GM23338 (cell line): ENCODE data around the gene SEC14L1. TPM values are rescaled to one million over a fixed set of nuclear protein-coding genes. Genes with fewer than 3 reads are reported as not detected.

ENCODE experiments used
- ATAC-seq: fragments of 200-7000 bp; cut with Tn5 transposase; 3 replicates; pipeline ENCODE4 v1.9.1; 2020
- DNase-seq: peaks from one replicate; pipeline ENCODE4 v3.0.0-alpha.2; 2015; ENCODE audit warnings: low spot score
- H2AFZ ChIP-seq: fragments of 200-600 bp; sonication (generic); 2 replicates; pipeline ENCODE4 v1.8.0; 2016; ENCODE audit warnings: antibody characterized with exemption, mild to moderate bottlenecking, moderate library complexity
- H3F3A ChIP-seq: fragments of 200-600 bp; sonication (generic); replicated peaks from 2 replicates; pipeline ENCODE4 v1.8.0; 2017; ENCODE audit warnings: antibody characterized with exemption, mixed run types, low read depth
- H3K27ac ChIP-seq: fragments of 200-600 bp; sonication (generic); 2 replicates; pipeline ENCODE4 v1.6.1; 2016; ENCODE audit warnings: low read depth
- H3K27me3 ChIP-seq: fragments of 200-600 bp; sonication (generic); 2 replicates; pipeline ENCODE4 v1.8.0; 2016; ENCODE audit warnings: mild to moderate bottlenecking, mixed run types, moderate library complexity; ENCODE audit not compliant: insufficient read depth
- H3K36me3 ChIP-seq: fragments of 200-600 bp; sonication (generic); 2 replicates; pipeline ENCODE4 v1.8.0; 2016; ENCODE audit warnings: mild to moderate bottlenecking; ENCODE audit not compliant: insufficient read depth
- H3K4me1 ChIP-seq: fragments of 200-600 bp; sonication (generic); 2 replicates; pipeline ENCODE4 v1.8.0; 2016; ENCODE audit warnings: mild to moderate bottlenecking, moderate library complexity; ENCODE audit not compliant: insufficient read depth
- H3K4me2 ChIP-seq: fragments of 200-600 bp; sonication (generic); 2 replicates; pipeline ENCODE4 v1.7.1; 2017; ENCODE audit warnings: mixed run types
- H3K4me3 ChIP-seq: fragments of 200-600 bp; sonication (generic); 2 replicates; pipeline ENCODE4 v1.6.1; 2016; ENCODE audit warnings: mixed run types
- H3K79me2 ChIP-seq: fragments of 200-600 bp; sonication (generic); replicated peaks from 2 replicates; pipeline ENCODE4 v1.8.0; 2017; ENCODE audit warnings: mild to moderate bottlenecking; ENCODE audit not compliant: insufficient read depth
- H3K9me2 ChIP-seq: fragments of 200-600 bp; sonication (generic); 2 replicates; pipeline ENCODE4 v1.8.0; 2017; ENCODE audit not compliant: insufficient read depth
- H4K20me1 ChIP-seq: fragments of 200-600 bp; sonication (generic); replicated peaks from 2 replicates; pipeline ENCODE4 v1.8.0; 2017; ENCODE audit warnings: mild to moderate bottlenecking; ENCODE audit not compliant: insufficient read depth
- H3K27ac Mint-ChIP-seq: 2 replicates; pipeline ENCODE4 v1.8.0; 2020; ENCODE audit warnings: inconsistent platforms, mild to moderate bottlenecking, moderate library complexity, mixed read lengths
- H3K27me3 Mint-ChIP-seq: 3 replicates; pipeline ENCODE4 v1.8.0; 2022; ENCODE audit warnings: low read depth, mild to moderate bottlenecking, moderate library complexity, mixed read lengths, inconsistent platforms; ENCODE audit not compliant: insufficient read depth, poor library complexity
- H3K36me3 Mint-ChIP-seq: 3 replicates; pipeline ENCODE4 v1.8.0; 2021; ENCODE audit warnings: low read depth, mild to moderate bottlenecking, inconsistent platforms, moderate library complexity, mixed read lengths
- H3K4me1 Mint-ChIP-seq: 3 replicates; pipeline ENCODE4 v1.8.0; 2020; ENCODE audit warnings: mild to moderate bottlenecking, inconsistent platforms, mixed read lengths
- H3K4me3 Mint-ChIP-seq: 3 replicates; pipeline ENCODE4 v1.8.0; 2021; ENCODE audit warnings: moderate library complexity, mild to moderate bottlenecking, inconsistent platforms, mixed read lengths
- H3K9me3 Mint-ChIP-seq: 3 replicates; pipeline ENCODE4 v1.8.0; 2020; ENCODE audit warnings: moderate library complexity, mild to moderate bottlenecking, inconsistent platforms, mixed read lengths
- CREB1 ChIP-seq: fragments of 250-450 bp; sonication (Bioruptor Pico); IDR thresholded peaks from 2 replicates; pipeline ENCODE4 v1.5.0; 2020; ENCODE audit warnings: low read depth, mild to moderate bottlenecking, moderate library complexity
- EZH2 ChIP-seq: fragments of 200-600 bp; sonication (generic); IDR thresholded peaks from one replicate; pipeline ENCODE4 v1.8.0; 2017; ENCODE audit warnings: antibody characterized with exemption, mild to moderate bottlenecking, low read depth; ENCODE audit not compliant: unreplicated experiment
- EZH2phosphoT487 ChIP-seq: fragments of 200-600 bp; sonication (generic); IDR thresholded peaks from one replicate; pipeline ENCODE4 v1.8.1; 2018; ENCODE audit warnings: antibody characterized with exemption; ENCODE audit not compliant: unreplicated experiment
- JUNB ChIP-seq: IDR thresholded peaks from one replicate; pipeline ENCODE4 v1.6.1; 2016; ENCODE audit warnings: antibody characterized with exemption; ENCODE audit not compliant: unreplicated experiment
- NANOG ChIP-seq: IDR thresholded peaks from 2 replicates; pipeline ENCODE4 v1.6.1; 2016; ENCODE audit warnings: antibody characterized with exemption, borderline replicate concordance
- POLR2AphosphoS5 ChIP-seq: IDR thresholded peaks from 2 replicates; pipeline ENCODE4 v1.6.1; 2016; ENCODE audit warnings: antibody characterized with exemption, low read depth
- STAT1 ChIP-seq: IDR thresholded peaks from one replicate; pipeline ENCODE4 v1.6.1; 2016; ENCODE audit warnings: antibody characterized with exemption; ENCODE audit not compliant: unreplicated experiment
- ZNF114 ChIP-seq: fragments of 250-450 bp; sonication (Bioruptor Pico); IDR thresholded peaks from 2 replicates; pipeline ENCODE4 v1.5.0; 2020; ENCODE audit warnings: mild to moderate bottlenecking, moderate library complexity
- ZNF331 ChIP-seq: fragments of 250-450 bp; sonication (Bioruptor Pico); IDR thresholded peaks from 2 replicates; pipeline ENCODE4 v1.5.0; 2020; ENCODE audit warnings: low read depth, mild to moderate bottlenecking, moderate library complexity
- polyA plus RNA-seq: library from polyadenylated mRNA; unstranded; fragments of >200 nt; fragmentation: Nextera tagmentation; extraction: Ambion mirVana; gene quantifications from 2 replicates; pipeline ENCODE4 v1.2.1, GENCODE V29; 2016
- total RNA-seq: library from RNA; depleted of rRNA; stranded (reverse); fragments of >200 nt; shearing (Covaris generic); gene quantifications from 2 replicates; pipeline ENCODE4 v1.2.3, GENCODE V29; 2014
- TF ChIP-seq, protein P1 (sequence below): fragments of 250-450 bp; sonication (Bioruptor Pico); IDR thresholded peaks from 2 replicates; pipeline ENCODE4 v1.5.0; 2020; ENCODE audit warnings: mild to moderate bottlenecking, moderate library complexity
- TF ChIP-seq, protein P2 (sequence below): IDR thresholded peaks from 2 replicates; pipeline ENCODE4 v1.6.1; 2016; ENCODE audit warnings: antibody characterized with exemption
- TF ChIP-seq, protein P3 (sequence below): IDR thresholded peaks from one replicate; pipeline ENCODE4 v1.6.1; 2018; ENCODE audit warnings: antibody characterized with exemption; ENCODE audit not compliant: unreplicated experiment

The SEC14L1 gene
- total and polyA plus RNA-seq, 2 experiments from 2014 or later = 26.8 to 54.8 TPM

- Mint-ChIP-seq H3K36me3 (peaks cover 51% of the 10 kb centered on the region), H3K27ac (no peak overlapping the region), H3K27me3 (peaks cover 7% of the 10 kb centered on the region), H3K4me1 (peaks cover 3% of the 10 kb centered on the region; the same call in 2 of the 3 replicates), H3K4me3 (no peak overlapping the region), H3K9me3 (no peaks in the 10 kb centered on the region)
- Histone ChIP-seq H4K20me1 (no peaks in the 10 kb centered on the region), H3K9me2 (no peaks in the 10 kb centered on the region), H3K4me3 (no peak overlapping the region), H3K27me3 (no peaks in the 10 kb centered on the region), H3F3A (no peaks in the 10 kb centered on the region), H3K79me2 (no peaks in the 10 kb centered on the region), H3K36me3 (peaks cover 33% of the 10 kb centered on the region), H3K4me1 (no peaks in the 10 kb centered on the region), H2AFZ (no peak overlapping the region), H3K27ac (no peak overlapping the region), H3K4me2 (no peak overlapping the region)
- DNase-seq = no peak
- no peak for ATAC-seq
- TF ChIP-seq POLR2AphosphoS5 (no peak), ZNF114 (no peak), ZNF331 (CRISPR knock-in tag) (no peak), EZH2phosphoT487 (no peak), NANOG (no peak)
These were observed 68.6 kb downstream of the SEC14L1 start for GRCh38 chr17:77209330-77209748.

- no peak overlapping the region for H2AFZ ChIP-seq
- TF ChIP-seq ZNF331 (CRISPR knock-in tag) (no peak), POLR2AphosphoS5 (no peak), EZH2phosphoT487 (no peak), CREB1 (no peak), JUNB (no peak), STAT1 (no peak), NANOG (no peak), EZH2 (no peak)
- TF ChIP-seq, protein P1, sequence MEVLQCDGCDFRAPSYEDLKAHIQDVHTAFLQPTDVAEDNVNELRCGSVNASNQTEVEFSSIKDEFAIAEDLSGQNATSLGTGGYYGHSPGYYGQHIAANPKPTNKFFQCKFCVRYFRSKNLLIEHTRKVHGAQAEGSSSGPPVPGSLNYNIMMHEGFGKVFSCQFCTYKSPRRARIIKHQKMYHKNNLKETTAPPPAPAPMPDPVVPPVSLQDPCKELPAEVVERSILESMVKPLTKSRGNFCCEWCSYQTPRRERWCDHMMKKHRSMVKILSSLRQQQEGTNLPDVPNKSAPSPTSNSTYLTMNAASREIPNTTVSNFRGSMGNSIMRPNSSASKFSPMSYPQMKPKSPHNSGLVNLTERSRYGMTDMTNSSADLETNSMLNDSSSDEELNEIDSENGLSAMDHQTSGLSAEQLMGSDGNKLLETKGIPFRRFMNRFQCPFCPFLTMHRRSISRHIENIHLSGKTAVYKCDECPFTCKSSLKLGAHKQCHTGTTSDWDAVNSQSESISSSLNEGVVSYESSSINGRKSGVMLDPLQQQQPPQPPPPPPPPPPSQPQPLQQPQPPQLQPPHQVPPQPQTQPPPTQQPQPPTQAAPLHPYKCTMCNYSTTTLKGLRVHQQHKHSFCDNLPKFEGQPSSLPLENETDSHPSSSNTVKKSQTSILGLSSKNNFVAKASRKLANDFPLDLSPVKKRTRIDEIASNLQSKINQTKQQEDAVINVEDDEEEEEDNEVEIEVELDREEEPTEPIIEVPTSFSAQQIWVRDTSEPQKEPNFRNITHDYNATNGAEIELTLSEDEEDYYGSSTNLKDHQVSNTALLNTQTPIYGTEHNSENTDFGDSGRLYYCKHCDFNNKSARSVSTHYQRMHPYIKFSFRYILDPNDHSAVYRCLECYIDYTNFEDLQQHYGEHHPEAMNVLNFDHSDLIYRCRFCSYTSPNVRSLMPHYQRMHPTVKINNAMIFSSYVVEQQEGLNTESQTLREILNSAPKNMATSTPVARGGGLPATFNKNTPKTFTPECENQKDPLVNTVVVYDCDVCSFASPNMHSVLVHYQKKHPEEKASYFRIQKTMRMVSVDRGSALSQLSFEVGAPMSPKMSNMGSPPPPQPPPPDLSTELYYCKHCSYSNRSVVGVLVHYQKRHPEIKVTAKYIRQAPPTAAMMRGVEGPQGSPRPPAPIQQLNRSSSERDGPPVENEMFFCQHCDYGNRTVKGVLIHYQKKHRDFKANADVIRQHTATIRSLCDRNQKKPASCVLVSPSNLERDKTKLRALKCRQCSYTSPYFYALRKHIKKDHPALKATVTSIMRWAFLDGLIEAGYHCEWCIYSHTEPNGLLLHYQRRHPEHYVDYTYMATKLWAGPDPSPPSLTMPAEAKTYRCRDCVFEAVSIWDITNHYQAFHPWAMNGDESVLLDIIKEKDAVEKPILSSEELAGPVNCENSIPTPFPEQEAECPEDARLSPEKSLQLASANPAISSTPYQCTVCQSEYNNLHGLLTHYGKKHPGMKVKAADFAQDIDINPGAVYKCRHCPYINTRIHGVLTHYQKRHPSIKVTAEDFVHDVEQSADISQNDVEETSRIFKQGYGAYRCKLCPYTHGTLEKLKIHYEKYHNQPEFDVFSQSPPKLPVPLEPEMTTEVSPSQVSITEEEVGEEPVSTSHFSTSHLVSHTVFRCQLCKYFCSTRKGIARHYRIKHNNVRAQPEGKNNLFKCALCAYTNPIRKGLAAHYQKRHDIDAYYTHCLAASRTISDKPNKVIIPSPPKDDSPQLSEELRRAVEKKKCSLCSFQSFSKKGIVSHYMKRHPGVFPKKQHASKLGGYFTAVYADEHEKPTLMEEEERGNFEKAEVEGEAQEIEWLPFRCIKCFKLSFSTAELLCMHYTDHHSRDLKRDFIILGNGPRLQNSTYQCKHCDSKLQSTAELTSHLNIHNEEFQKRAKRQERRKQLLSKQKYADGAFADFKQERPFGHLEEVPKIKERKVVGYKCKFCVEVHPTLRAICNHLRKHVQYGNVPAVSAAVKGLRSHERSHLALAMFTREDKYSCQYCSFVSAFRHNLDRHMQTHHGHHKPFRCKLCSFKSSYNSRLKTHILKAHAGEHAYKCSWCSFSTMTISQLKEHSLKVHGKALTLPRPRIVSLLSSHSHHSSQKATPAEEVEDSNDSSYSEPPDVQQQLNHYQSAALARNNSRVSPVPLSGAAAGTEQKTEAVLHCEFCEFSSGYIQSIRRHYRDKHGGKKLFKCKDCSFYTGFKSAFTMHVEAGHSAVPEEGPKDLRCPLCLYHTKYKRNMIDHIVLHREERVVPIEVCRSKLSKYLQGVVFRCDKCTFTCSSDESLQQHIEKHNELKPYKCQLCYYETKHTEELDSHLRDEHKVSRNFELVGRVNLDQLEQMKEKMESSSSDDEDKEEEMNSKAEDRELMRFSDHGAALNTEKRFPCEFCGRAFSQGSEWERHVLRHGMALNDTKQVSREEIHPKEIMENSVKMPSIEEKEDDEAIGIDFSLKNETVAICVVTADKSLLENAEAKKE (CRISPR knock-in tag) = no peak
- TF ChIP-seq, protein P2, sequence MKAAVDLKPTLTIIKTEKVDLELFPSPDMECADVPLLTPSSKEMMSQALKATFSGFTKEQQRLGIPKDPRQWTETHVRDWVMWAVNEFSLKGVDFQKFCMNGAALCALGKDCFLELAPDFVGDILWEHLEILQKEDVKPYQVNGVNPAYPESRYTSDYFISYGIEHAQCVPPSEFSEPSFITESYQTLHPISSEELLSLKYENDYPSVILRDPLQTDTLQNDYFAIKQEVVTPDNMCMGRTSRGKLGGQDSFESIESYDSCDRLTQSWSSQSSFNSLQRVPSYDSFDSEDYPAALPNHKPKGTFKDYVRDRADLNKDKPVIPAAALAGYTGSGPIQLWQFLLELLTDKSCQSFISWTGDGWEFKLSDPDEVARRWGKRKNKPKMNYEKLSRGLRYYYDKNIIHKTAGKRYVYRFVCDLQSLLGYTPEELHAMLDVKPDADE = no peak
- TF ChIP-seq, protein P3, sequence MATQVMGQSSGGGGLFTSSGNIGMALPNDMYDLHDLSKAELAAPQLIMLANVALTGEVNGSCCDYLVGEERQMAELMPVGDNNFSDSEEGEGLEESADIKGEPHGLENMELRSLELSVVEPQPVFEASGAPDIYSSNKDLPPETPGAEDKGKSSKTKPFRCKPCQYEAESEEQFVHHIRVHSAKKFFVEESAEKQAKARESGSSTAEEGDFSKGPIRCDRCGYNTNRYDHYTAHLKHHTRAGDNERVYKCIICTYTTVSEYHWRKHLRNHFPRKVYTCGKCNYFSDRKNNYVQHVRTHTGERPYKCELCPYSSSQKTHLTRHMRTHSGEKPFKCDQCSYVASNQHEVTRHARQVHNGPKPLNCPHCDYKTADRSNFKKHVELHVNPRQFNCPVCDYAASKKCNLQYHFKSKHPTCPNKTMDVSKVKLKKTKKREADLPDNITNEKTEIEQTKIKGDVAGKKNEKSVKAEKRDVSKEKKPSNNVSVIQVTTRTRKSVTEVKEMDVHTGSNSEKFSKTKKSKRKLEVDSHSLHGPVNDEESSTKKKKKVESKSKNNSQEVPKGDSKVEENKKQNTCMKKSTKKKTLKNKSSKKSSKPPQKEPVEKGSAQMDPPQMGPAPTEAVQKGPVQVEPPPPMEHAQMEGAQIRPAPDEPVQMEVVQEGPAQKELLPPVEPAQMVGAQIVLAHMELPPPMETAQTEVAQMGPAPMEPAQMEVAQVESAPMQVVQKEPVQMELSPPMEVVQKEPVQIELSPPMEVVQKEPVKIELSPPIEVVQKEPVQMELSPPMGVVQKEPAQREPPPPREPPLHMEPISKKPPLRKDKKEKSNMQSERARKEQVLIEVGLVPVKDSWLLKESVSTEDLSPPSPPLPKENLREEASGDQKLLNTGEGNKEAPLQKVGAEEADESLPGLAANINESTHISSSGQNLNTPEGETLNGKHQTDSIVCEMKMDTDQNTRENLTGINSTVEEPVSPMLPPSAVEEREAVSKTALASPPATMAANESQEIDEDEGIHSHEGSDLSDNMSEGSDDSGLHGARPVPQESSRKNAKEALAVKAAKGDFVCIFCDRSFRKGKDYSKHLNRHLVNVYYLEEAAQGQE = no peak
- Mint-ChIP-seq H3K9me3 (no peaks in the 10 kb centered on the region), H3K4me1 (peaks cover 7% of the 10 kb centered on the region; the same call in 2 of the 3 replicates), H3K27me3 (peaks cover 7% of the 10 kb centered on the region), H3K4me3 (no peak overlapping the region), H3K27ac (peak overlapping the region; percentile 69; the same call in 1 of the 2 replicates), H3K36me3 (peaks cover 53% of the 10 kb centered on the region)
- DNase-seq = no peak
- H3K9me2 ChIP-seq = no peaks in the 10 kb centered on the region
- ATAC-seq = no peak
- H3K27ac ChIP-seq = no peak overlapping the region
- H4K20me1 ChIP-seq = no peaks in the 10 kb centered on the region
- H3K4me3 ChIP-seq = no peak overlapping the region
- no peaks in the 10 kb centered on the region for H3K27me3 ChIP-seq
- H3K36me3 ChIP-seq = peaks cover 28% of the 10 kb centered on the region
- no peaks in the 10 kb centered on the region for H3K79me2 ChIP-seq
- H3F3A ChIP-seq = no peaks in the 10 kb centered on the region
- no peaks in the 10 kb centered on the region for H3K4me1 ChIP-seq
- H3K4me2 ChIP-seq = no peak overlapping the region
These were observed 69.6 kb downstream of the SEC14L1 start for GRCh38 chr17:77210331-77210730.
